ENCODE data around the gene LTBP1. TPM values are rescaled to one million over a fixed set of nuclear protein-coding genes. Genes with fewer than 3 reads are reported as not detected.

The LTBP1 gene
- total and polyA plus RNA-seq, 2 of the 13 experiments (the other 11 are each of a cell fraction or from before 2014, with no cell fraction given): 0.12 to 0.22 TPM

GRCh38 chr2:32942793-32943485, 3.8 kb upstream of the LTBP1 start (continued):
- TF ChIP-seq FOXP1 (IDR thresholded peaks at IDR 0.05) (no peak), FOXP1 (CRISPR knock-in tag; IDR thresholded peaks at IDR 0.05) (no peak), NCOR1 (IDR thresholded peaks at IDR 0.05; ENCODE audit: borderline replicate concordance, low read length) (no peak)

GRCh38 chr2:32945286-32945685, 1.5 kb upstream of the LTBP1 start:
- Histone ChIP-seq H3K9me3 (ENCODE audit: low read length) (no peaks in the 10 kb centered on the region), H3K27ac (ENCODE audit: extremely low read length, insufficient read depth, low read length) (no peak overlapping the region), H3K4me1 (ENCODE audit: insufficient read depth, low read length) (no peaks in the 10 kb centered on the region), H2AFZ (ENCODE audit: low read length) (no peak overlapping the region), H3K79me2 (ENCODE audit: insufficient read depth, low read length) (no peaks in the 10 kb centered on the region), H3K36me3 (replicated peaks in 1 of 2; ENCODE audit: control insufficient read depth in 1 of 2, insufficient read depth in 2 of 2, low read length in 2 of 2) (no peaks in the 10 kb centered on the region), H3K4me2 (ENCODE audit: low read depth, low read length) (no peak overlapping the region), H3K27me3 (ENCODE audit: control insufficient read depth in 1 of 2, insufficient read depth in 2 of 2, low read length in 2 of 2) (peaks cover 6 to 35% of the 10 kb centered on the region in 2 experiments; a peak in 4 of 5 replicates), H4K20me1 (ENCODE audit: insufficient read depth, low read length) (no peaks in the 10 kb centered on the region), H3K4me3 (replicated peaks in 1 of 3; ENCODE audit: insufficient read depth in 1 of 3, low read depth in 2 of 3, low read length in 3 of 3) (no peak overlapping the region), H3K9ac (ENCODE audit: insufficient read depth, low read depth, low read length) (no peak overlapping the region)
- CTCF ChIA-PET (ENCODE audit: low intra/inter-chr PET ratio, low total read pairs): interaction anchor here (3.6 kb wide), 1 partner anchor 173 kb away, joined by 27 read pairs; no protein-coding TSS in a partner anchor
- no peak for ATAC-seq
- intact Hi-C loops (cut with micrococcal nuclease; ENCODE audit: unreplicated experiment): loop anchor here (5.0 kb wide), 3 partner anchors 393 to 637 kb away; no protein-coding TSS in a partner anchor
- no peak for DNase-seq (ENCODE audit: low spot score)
- POLR2A ChIA-PET: no interaction called here
- no TSS peak for BruUV-seq (replicated peaks)
- no peak for FAIRE-seq
- 10% methylated on average over 2 of the region's 2 CpGs for WGBS (ENCODE audit: low lambda C conversion rate)
- in situ Hi-C loops (cut with HindIII; ENCODE audit: extremely low pct_ligation_motif_present, low pct_unique_long_range_greater_than_20kb): loop anchor here (5.0 to 10.0 kb wide), 2 partner anchors 173 to 390 kb away; no protein-coding TSS in a partner anchor
- no peak for TF ChIP-seq ZNF792 (CRISPR knock-in tag; IDR thresholded peaks at IDR 0.05)
- TF ChIP-seq BRD4 (CRISPR knock-in tag; IDR thresholded peaks at IDR 0.05): no peak
- no peak for TF ChIP-seq ZNF550 (CRISPR knock-in tag; IDR thresholded peaks at IDR 0.05; ENCODE audit: borderline replicate concordance)
- no peak for TF ChIP-seq ZSCAN22 (CRISPR knock-in tag; IDR thresholded peaks at IDR 0.05)
- no peak for TF ChIP-seq ZBTB1 (CRISPR knock-in tag; IDR thresholded peaks at IDR 0.05; ENCODE audit: borderline replicate concordance)
- no peak for TF ChIP-seq HOXA5 (CRISPR knock-in tag; IDR thresholded peaks at IDR 0.05)
- no peak for TF ChIP-seq ZNF414 (CRISPR knock-in tag; IDR thresholded peaks at IDR 0.05)
- TF ChIP-seq, protein P1, sequence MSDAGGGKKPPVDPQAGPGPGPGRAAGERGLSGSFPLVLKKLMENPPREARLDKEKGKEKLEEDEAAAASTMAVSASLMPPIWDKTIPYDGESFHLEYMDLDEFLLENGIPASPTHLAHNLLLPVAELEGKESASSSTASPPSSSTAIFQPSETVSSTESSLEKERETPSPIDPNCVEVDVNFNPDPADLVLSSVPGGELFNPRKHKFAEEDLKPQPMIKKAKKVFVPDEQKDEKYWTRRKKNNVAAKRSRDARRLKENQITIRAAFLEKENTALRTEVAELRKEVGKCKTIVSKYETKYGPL (CRISPR knock-in tag; IDR thresholded peaks at IDR 0.05): no peak
- no peak for TF ChIP-seq ZMYM2 (CRISPR knock-in tag; IDR thresholded peaks at IDR 0.05)
- no peak for TF ChIP-seq MATR3 (CRISPR knock-in tag; IDR thresholded peaks at IDR 0.05)
- no peak for TF ChIP-seq ATF6 (CRISPR knock-in tag; conservative IDR thresholded peaks at IDR 0.05)
- TF ChIP-seq KDM2A (CRISPR knock-in tag; IDR thresholded peaks at IDR 0.05; ENCODE audit: borderline replicate concordance, low read depth): no peak
- TF ChIP-seq TSC22D2 (CRISPR knock-in tag; IDR thresholded peaks at IDR 0.05; ENCODE audit: borderline replicate concordance): no peak
- TF ChIP-seq, protein P2, sequence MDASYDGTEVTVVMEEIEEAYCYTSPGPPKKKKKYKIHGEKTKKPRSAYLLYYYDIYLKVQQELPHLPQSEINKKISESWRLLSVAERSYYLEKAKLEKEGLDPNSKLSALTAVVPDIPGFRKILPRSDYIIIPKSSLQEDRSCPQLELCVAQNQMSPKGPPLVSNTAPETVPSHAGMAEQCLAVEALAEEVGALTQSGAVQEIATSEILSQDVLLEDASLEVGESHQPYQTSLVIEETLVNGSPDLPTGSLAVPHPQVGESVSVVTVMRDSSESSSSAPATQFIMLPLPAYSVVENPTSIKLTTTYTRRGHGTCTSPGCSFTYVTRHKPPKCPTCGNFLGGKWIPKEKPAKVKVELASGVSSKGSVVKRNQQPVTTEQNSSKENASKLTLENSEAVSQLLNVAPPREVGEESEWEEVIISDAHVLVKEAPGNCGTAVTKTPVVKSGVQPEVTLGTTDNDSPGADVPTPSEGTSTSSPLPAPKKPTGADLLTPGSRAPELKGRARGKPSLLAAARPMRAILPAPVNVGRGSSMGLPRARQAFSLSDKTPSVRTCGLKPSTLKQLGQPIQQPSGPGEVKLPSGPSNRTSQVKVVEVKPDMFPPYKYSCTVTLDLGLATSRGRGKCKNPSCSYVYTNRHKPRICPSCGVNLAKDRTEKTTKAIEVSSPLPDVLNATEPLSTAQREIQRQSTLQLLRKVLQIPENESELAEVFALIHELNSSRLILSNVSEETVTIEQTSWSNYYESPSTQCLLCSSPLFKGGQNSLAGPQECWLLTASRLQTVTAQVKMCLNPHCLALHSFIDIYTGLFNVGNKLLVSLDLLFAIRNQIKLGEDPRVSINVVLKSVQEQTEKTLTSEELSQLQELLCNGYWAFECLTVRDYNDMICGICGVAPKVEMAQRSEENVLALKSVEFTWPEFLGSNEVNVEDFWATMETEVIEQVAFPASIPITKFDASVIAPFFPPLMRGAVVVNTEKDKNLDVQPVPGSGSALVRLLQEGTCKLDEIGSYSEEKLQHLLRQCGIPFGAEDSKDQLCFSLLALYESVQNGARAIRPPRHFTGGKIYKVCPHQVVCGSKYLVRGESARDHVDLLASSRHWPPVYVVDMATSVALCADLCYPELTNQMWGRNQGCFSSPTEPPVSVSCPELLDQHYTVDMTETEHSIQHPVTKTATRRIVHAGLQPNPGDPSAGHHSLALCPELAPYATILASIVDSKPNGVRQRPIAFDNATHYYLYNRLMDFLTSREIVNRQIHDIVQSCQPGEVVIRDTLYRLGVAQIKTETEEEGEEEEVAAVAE (CRISPR knock-in tag; IDR thresholded peaks at IDR 0.05; ENCODE audit: borderline replicate concordance): no peak

Data from HepG2 (cell line).